GM06990 (cell line): Measurements from ENCODE around the gene GSAP.

Source experiments
- DNase-seq: peaks from one replicate; pipeline ENCODE4 v3.0.0-alpha.2; 2011; ENCODE audit not compliant: insufficient read length; ENCODE audit errors: extremely low read depth
- H3K27me3 ChIP-seq: replicated peaks from 2 replicates; pipeline ENCODE4 v1.6.0; 2011; ENCODE audit warnings: low read length; ENCODE audit not compliant: control insufficient read depth, insufficient read depth
- H3K36me3 ChIP-seq: 2 replicates; pipeline ENCODE4 v1.5.1; 2011; ENCODE audit warnings: low read length; ENCODE audit not compliant: control insufficient read depth, insufficient read depth
- H3K4me3 ChIP-seq: replicated peaks from 2 replicates; pipeline ENCODE4 v1.5.1; 2011; ENCODE audit warnings: low read depth, mild to moderate bottlenecking, control low read depth, low read length
- TF ChIP-seq, protein P1 (sequence below): IDR thresholded peaks from 2 replicates; pipeline ENCODE4 v1.5.1; 2011; ENCODE audit warnings: low read length, control low read depth, mild to moderate bottlenecking, inconsistent platforms; ENCODE audit not compliant: insufficient read depth, poor library complexity, severe bottlenecking

GSAP gene

DNA sequence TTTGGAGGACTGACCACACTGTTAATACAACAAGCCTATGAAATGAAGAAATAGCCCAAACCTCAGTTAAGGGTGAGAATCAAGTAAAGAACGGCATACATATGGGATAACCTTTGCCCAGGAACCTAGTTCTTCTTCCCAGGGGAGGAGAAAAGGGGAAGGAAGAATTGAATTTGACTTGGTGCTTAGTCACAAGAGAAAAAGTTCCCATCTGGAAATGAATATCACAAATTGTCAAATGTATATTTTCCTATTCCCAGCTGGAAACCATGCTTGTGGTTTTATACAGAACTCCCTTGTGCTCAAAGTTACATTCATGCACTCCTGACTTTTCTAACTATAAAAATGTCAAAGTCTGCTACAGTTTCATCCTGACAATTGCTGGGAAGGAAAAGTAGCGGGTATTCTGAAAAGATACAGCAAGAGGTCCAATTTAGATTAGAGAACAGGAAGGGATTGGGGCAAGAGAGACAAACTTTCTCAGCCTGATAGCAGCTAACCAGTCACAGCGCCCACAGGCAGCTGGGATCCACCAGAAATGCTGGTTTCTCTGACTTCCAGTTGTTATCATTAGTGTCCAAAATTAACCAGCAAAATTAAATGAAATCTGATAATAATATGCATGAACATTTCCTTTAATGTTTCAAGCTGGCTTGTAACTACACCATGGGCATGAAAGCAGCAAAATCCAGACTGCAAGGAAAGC, 18.6 kb upstream of the GSAP start:
- no peaks in the 10 kb centered on the region for H3K27me3 ChIP-seq
- no peak for DNase-seq
- H3K36me3 ChIP-seq: no peaks in the 10 kb centered on the region
- H3K4me3 ChIP-seq: no peak overlapping the region
- TF ChIP-seq, protein P1, sequence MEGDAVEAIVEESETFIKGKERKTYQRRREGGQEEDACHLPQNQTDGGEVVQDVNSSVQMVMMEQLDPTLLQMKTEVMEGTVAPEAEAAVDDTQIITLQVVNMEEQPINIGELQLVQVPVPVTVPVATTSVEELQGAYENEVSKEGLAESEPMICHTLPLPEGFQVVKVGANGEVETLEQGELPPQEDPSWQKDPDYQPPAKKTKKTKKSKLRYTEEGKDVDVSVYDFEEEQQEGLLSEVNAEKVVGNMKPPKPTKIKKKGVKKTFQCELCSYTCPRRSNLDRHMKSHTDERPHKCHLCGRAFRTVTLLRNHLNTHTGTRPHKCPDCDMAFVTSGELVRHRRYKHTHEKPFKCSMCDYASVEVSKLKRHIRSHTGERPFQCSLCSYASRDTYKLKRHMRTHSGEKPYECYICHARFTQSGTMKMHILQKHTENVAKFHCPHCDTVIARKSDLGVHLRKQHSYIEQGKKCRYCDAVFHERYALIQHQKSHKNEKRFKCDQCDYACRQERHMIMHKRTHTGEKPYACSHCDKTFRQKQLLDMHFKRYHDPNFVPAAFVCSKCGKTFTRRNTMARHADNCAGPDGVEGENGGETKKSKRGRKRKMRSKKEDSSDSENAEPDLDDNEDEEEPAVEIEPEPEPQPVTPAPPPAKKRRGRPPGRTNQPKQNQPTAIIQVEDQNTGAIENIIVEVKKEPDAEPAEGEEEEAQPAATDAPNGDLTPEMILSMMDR: no peak

DNA sequence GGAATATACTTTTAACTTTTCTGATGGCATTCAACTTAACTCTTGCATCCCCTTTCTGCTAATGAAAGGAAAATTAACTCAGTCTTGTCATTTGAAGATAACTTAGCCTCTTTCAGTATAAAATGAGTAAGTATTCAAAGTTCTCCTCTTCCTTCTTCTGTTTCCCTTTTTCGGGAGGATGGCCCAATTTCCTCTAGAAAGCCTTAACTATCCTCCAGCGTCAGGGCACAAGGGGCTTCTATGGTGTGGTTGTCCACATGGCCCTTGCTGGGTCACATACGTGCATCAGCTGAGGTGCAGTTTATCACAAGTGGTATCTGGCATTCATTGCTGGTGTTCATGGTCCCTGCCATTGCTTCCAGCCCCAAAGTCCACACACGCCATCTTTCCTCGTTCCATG, 17.8 kb upstream of the GSAP start:
- no peaks in the 10 kb centered on the region for H3K36me3 ChIP-seq
- DNase-seq: no peak
- no peak overlapping the region for H3K4me3 ChIP-seq
- no peaks in the 10 kb centered on the region for H3K27me3 ChIP-seq
- TF ChIP-seq, protein P1: no peak

DNA sequence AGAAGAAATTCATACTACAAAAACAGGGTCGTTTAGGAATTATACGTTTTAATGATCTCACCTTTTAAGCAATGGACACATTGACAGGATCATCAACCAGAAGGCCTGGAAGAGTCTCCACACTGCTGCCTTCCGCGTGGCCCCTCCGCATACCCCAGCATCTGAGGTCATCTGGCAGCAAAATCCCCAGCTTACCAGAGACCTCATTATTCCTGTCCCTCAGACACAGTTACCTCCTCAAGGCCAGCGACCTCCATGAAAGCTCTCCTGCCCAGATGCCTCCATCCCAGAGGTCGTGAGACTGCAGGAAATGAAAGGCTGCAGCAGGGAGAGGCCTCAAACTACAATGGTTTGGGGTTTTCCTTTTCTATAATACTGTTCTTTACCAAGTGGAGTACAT, 14.8 kb upstream of the GSAP start:
- TF ChIP-seq, protein P1: no peak
- Histone ChIP-seq H3K36me3 (no peaks in the 10 kb centered on the region), H3K4me3 (no peak overlapping the region), H3K27me3 (no peaks in the 10 kb centered on the region)
- DNase-seq: no peak

DNA sequence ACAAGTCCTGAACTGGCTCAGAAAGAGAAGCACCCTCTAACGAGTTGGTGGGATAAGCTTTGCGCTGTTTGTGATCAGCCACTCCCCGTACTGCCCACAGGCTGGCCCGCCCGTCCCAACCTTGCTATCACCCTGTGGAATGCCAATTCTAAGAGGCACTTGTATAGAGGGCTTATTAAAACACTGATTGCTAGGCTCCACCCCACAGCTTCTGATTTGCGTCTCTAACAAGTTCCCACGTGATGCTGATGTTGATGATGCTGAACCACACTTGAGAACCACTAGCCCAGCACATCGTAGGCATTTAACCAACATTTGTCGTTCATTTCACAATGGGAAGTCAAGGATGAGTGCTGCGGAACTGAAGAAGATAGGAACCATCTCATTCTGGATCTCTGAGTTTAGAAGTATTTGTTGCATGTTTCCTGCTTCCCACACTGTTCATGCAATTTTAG, 12.7 kb upstream of the GSAP start:
- Histone ChIP-seq H3K27me3 (no peaks in the 10 kb centered on the region), H3K36me3 (no peaks in the 10 kb centered on the region), H3K4me3 (no peak overlapping the region)
- no peak for DNase-seq
- TF ChIP-seq, protein P1: no peak

DNA sequence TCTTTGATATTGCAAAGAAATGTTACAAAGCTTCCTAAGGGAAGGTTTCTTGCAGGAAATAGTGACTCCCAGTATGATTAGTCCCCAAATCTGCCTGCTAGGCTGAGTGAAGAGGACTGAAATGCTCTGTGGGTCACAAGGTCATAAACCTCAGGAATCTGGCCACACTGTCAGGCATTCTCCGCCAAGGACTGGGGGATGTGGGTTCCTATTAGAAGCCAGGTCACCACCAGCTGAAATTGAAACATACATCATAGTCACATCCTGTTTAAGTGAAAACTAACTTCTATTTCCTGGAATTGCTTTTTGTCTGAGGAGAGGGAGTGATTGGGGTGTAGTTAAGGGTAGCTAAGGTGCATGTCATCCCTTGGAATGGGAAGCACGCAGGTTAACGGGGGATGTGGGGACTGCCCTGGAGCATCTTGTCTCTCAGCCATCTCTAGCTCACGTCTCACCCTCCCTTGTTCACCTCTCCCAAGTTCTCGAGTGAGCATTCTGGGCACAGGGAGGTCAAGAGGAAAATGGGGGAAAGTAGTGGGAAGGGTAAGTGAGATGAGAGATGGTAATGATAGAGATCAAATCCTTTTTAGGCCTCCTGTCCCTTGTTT, 12.0 kb upstream of the GSAP start:
- DNase-seq: no peak
- H3K27me3 ChIP-seq: no peaks in the 10 kb centered on the region
- TF ChIP-seq, protein P1: no peak

More for the DNA sequence above, 12.0 kb upstream of the GSAP start:
- H3K4me3 ChIP-seq: no peak overlapping the region
- H3K36me3 ChIP-seq: no peaks in the 10 kb centered on the region
